Measurements from ENCODE around the gene COMMD4.

- TF ChIP-seq CTCF (IDR thresholded peaks at IDR 0.05), result peak in 3 of 4 experiments; percentile 64 to 87 (median 76)
- peak; percentile 86 to 90 for TF ChIP-seq POLR2A (IDR thresholded peaks at IDR 0.05)
- no peak for TF ChIP-seq EP300 (IDR thresholded peaks at IDR 0.05)
Observed at GRCh38 chr15:75367913-75368688, 32.2 kb downstream of the COMMD4 start, which contains the start of gene MAN2C1.
